GM12891 (cell line): ENCODE results near the gene GPR160.

ENCODE experiments used
- PAX5 ChIP-seq: IDR thresholded peaks from 2 replicates; pipeline ENCODE4 v1.6.1; 2011; ENCODE audit warnings: low read length, moderate library complexity, mild to moderate bottlenecking; ENCODE audit not compliant: insufficient read depth, severe bottlenecking
- POLR2A ChIP-seq: IDR thresholded peaks from 2 replicates; pipeline ENCODE4 v1.6.1; 2011; ENCODE audit warnings: low read depth, low read length, control low read depth
- POLR2AphosphoS5 ChIP-seq: IDR thresholded peaks from 2 replicates; pipeline ENCODE4 v1.6.1; 2011; ENCODE audit warnings: low read depth, low read length, control low read depth
- POU2F2 ChIP-seq: IDR thresholded peaks from 2 replicates; pipeline ENCODE4 v1.6.1; 2011; ENCODE audit warnings: low read depth, mild to moderate bottlenecking, control low read depth, low read length, moderate library complexity
- TAF1 ChIP-seq: IDR thresholded peaks from 2 replicates; pipeline ENCODE4 v1.6.1; 2011; ENCODE audit warnings: low read depth, low read length, control low read depth

DNA sequence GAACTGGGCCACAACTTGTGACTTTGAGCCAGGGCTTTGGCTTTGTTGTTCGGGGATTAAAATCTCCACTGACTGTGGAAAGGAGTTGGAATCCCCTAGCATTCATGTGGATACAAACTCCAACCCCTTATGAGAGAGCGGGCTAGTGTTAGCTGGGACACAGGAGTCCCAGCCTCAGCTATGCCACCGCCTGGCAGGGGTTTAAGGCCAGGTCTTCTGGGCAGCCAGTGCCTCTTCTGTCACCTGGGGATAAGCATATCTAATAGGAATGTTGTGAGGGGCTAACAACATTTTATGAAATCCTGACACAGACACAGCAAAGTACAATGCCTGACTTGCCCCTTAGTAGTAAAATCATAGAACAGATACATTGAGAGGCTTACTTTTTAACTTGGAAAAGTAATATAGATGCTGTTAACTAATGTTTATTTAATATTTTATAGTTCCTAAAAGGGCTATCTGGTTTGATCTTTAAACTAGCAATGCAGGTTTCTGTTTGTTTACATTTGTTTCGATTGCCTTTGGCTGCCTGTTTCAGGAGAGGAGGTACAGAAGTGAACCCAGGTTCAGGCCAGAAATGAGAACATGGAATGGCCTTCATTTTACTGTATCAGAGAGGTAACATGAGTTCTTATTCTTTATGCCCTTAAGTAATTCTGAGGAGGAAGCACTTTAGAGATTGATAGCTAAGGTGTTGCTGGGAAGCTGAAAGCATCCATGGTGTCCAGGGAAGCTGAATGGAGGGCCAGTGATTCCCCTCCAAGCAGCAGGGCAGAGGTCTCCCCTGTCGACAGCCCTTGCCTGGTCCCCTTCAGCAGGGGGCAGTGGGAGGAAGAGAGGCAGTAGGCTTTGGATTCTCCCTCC is 8.7 kb downstream of the GPR160 start:
- TF ChIP-seq POLR2A (no peak), POLR2AphosphoS5 (no peak), PAX5 (no peak), TAF1 (no peak), POU2F2 (no peak)
